HepG2 (cell line): ENCODE data around the gene COL4A3. TPM values are rescaled to one million over a fixed set of nuclear protein-coding genes. Genes with fewer than 3 reads are reported as not detected.

Experiments
- ATAC-seq: fragments of 200-7000 bp; cut with Tn5 transposase; 3 replicates; pipeline ENCODE4 v1.9.1; 2020; ENCODE audit warnings: mild to moderate bottlenecking, moderate library complexity
- BruUV-seq: library from RNA; stranded (reverse); fragments of 400-500 nt; replicated peaks from 2 replicates; lab custom pipeline; 2021; lab: Mats Ljungman, UMichigan
- CTCF ChIA-PET: fragments of 300-600 bp; formaldehyde crosslinking; extraction: SDS; loops from one replicate; lab custom pipeline; 2021; ENCODE audit warnings: low total read pairs, inconsistent platforms, low intra/inter-chr PET ratio; lab: Yijun Ruan, JAX
- POLR2A ChIA-PET: fragments of 350-600 bp; sonication (Branson Sonifier 250); formaldehyde crosslinking; loops from one replicate; lab custom pipeline; 2020; ENCODE audit warnings: antibody characterized with exemption, inconsistent platforms; lab: Yijun Ruan, JAX
- DNase-seq: peaks from one replicate; pipeline ENCODE4 v3.0.0-alpha.2; 2015; ENCODE audit warnings: low spot score
- FAIRE-seq: peaks from 3 replicates; lab custom pipeline; 2011; peaks lifted over from hg19 to GRCh38; lab: Jason Lieb, UNC
- H2AFZ ChIP-seq: one replicate; pipeline ENCODE4 v1.6.1; 2011; ENCODE audit warnings: low read length, inconsistent platforms
- H3K27ac ChIP-seq: fragments of 300-600 bp; 3 replicates; pipeline ENCODE4 v1.8.0; 2011; ENCODE audit warnings: mixed run types, mild to moderate bottlenecking, mixed read lengths, low read length, inconsistent platforms; ENCODE audit not compliant: insufficient read depth; ENCODE audit errors: extremely low read length
- H3K27me3 ChIP-seq, 2 experiments: fragments of 200-600 bp in 1 of 2; 2 replicates in 1 of 2; 3 replicates in 1 of 2; pipeline versions ENCODE4 v1.6.0 to v1.8.0; 2011; ENCODE audit warnings: low read length in 2 of 2, mild to moderate bottlenecking in 2 of 2, moderate library complexity in 2 of 2, inconsistent platforms in 1 of 2; ENCODE audit not compliant: insufficient read depth in 2 of 2, control insufficient read depth in 1 of 2
- H3K36me3 ChIP-seq, 2 experiments: fragments of 200-600 bp in 1 of 2; replicated peaks in 1 of 2; 2 replicates in 1 of 2; 3 replicates in 1 of 2; pipeline versions ENCODE4 v1.5.1 to v1.8.0; 2011; ENCODE audit warnings: low read length in 2 of 2, inconsistent platforms in 1 of 2; ENCODE audit not compliant: insufficient read depth in 2 of 2, control insufficient read depth in 1 of 2
- H3K4me1 ChIP-seq: 2 replicates; pipeline ENCODE4 v1.5.1; 2012; ENCODE audit warnings: low read length, inconsistent platforms; ENCODE audit not compliant: insufficient read depth
- H3K4me2 ChIP-seq: 2 replicates; pipeline ENCODE4 v1.6.0; 2011; ENCODE audit warnings: low read depth, low read length, inconsistent platforms
- H3K4me3 ChIP-seq, 3 experiments: fragments of 200-600 bp in 1 of 3; sonication (generic), shearing (Covaris generic) in 1 of 3; replicated peaks in 1 of 3; 2 replicates each; pipeline ENCODE4 v1.5.1; 2011 to 2016; ENCODE audit warnings: low read length in 3 of 3, inconsistent platforms in 2 of 3, low read depth in 2 of 3, mild to moderate bottlenecking in 2 of 3, control low read depth in 1 of 3, mixed read lengths in 1 of 3; ENCODE audit not compliant: insufficient read depth in 1 of 3
- H3K79me2 ChIP-seq: one replicate; pipeline ENCODE4 v1.6.1; 2011; ENCODE audit warnings: low read length, inconsistent platforms; ENCODE audit not compliant: insufficient read depth
- H3K9ac ChIP-seq: 2 replicates; pipeline ENCODE4 v1.6.0; 2011; ENCODE audit warnings: mild to moderate bottlenecking, low read depth, low read length, inconsistent platforms; ENCODE audit not compliant: insufficient read depth
- H3K9me3 ChIP-seq: 2 replicates; pipeline ENCODE4 v1.5.1; 2012; ENCODE audit warnings: mild to moderate bottlenecking, low read length
- H4K20me1 ChIP-seq: 2 replicates; pipeline ENCODE4 v1.6.0; 2011; ENCODE audit warnings: inconsistent platforms, mild to moderate bottlenecking, low read length, moderate library complexity; ENCODE audit not compliant: insufficient read depth
- MED1 ChIP-seq: sonication (generic); formaldehyde crosslinking; IDR thresholded peaks from 2 replicates; pipeline ENCODE4 v1.4.0; 2020; ENCODE audit warnings: missing genetic modification reagents
- PAX8 ChIP-seq: sonication (generic); formaldehyde crosslinking; IDR thresholded peaks from 2 replicates; pipeline ENCODE4 v1.8.0; 2022; ENCODE audit warnings: mild to moderate bottlenecking, missing genetic modification reagents, borderline replicate concordance
- PRPF4 ChIP-seq: fragments of 200-400 bp; formaldehyde crosslinking; IDR thresholded peaks from 2 replicates; pipeline ENCODE4 v1.6.1; 2016; ENCODE audit warnings: low read length, low read depth; ENCODE audit not compliant: poor library complexity, severe bottlenecking
- ZNF326 ChIP-seq: sonication (generic); formaldehyde crosslinking; IDR thresholded peaks from 2 replicates; pipeline ENCODE4 v1.4.0; 2020; ENCODE audit warnings: missing genetic modification reagents, borderline replicate concordance
- ZSCAN20 ChIP-seq: sonication (generic); formaldehyde crosslinking; IDR thresholded peaks from 2 replicates; pipeline ENCODE4 v1.4.0; 2020; ENCODE audit warnings: missing genetic modification reagents, mild to moderate bottlenecking, borderline replicate concordance
- WGBS: methylation state at CpG from one replicate; pipeline ENCODE4 v1.1.6; 2017; ENCODE audit warnings: low lambda C conversion rate; 5-methylcytosine and 5-hydroxymethylcytosine counted together
- in situ Hi-C: cut with HindIII; loops from 2 replicates; pipeline ENCODE4 v1.10.0; 2017; ENCODE audit warnings: low pct_unique_long_range_greater_than_20kb; ENCODE audit not compliant: extremely low pct_ligation_motif_present
- intact Hi-C: fragments of 100-400 bp; cut with micrococcal nuclease; formaldehyde crosslinking; loops from one replicate; pipeline ENCODE4 v1.10.0; 2022; ENCODE audit not compliant: unreplicated experiment
- polyA plus RNA-seq, 8 experiments: library from polyadenylated mRNA; depleted of rRNA in 3 of 8; stranded (reverse) in 7 of 8; unstranded in 1 of 8; fragments of >200 nt; fragmentation: Illumina TruSeq in 4 of 8; extraction: Trizol in 4 of 8; gene quantifications; 2 replicates each; pipeline versions ENCODE4 v1.2.1 to v1.2.3, GENCODE V29; 2011 to 2016; ENCODE audit warnings: low read depth in 4 of 8, missing spikeins in 1 of 8, mixed read lengths in 1 of 8; ENCODE audit not compliant: insufficient read depth in 1 of 8
- total RNA-seq, 5 experiments: library from RNA; depleted of rRNA; stranded (reverse); fragments of >200 nt; fragmentation: Illumina TruSeq; extraction: Trizol; gene quantifications; 2 replicates each; pipeline ENCODE4 v1.2.3, GENCODE V29; 2016; ENCODE audit warnings: low read depth in 1 of 5
- TF ChIP-seq, protein P1 (sequence below): sonication (generic); formaldehyde crosslinking; conservative IDR thresholded peaks from 2 replicates; pipeline ENCODE4 v1.5.0; 2020; ENCODE audit warnings: missing genetic modification reagents
- TF ChIP-seq, protein P2 (sequence below): sonication (generic); formaldehyde crosslinking; IDR thresholded peaks from 2 replicates; pipeline ENCODE4 v1.4.0; 2020; ENCODE audit warnings: missing genetic modification reagents

Gene COL4A3
- total and polyA plus RNA-seq, 2 of the 13 experiments (the other 11 are each of a cell fraction or from before 2014, with no cell fraction given) = 0.02 TPM; not detected in 1

DNA sequence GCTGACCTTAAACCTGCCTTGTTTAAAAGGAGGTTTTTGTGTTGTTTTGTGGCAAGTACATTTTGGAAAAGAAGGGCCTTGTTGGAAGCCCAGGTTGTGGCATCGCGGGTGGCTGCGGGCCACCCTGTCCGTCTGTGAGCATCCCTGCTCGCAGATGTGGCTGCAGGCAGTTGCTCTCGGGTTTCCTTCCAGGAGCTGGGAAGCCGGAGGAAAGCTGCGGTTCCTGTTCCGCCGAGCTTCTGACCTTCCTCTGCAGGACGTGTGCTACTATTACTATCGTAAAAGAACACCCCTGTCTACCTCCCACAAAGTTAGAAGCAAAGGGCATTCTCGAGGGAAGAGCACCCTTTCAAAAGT is 161.4 kb downstream of the COL4A3 start (continued):
- TF ChIP-seq, protein P1, sequence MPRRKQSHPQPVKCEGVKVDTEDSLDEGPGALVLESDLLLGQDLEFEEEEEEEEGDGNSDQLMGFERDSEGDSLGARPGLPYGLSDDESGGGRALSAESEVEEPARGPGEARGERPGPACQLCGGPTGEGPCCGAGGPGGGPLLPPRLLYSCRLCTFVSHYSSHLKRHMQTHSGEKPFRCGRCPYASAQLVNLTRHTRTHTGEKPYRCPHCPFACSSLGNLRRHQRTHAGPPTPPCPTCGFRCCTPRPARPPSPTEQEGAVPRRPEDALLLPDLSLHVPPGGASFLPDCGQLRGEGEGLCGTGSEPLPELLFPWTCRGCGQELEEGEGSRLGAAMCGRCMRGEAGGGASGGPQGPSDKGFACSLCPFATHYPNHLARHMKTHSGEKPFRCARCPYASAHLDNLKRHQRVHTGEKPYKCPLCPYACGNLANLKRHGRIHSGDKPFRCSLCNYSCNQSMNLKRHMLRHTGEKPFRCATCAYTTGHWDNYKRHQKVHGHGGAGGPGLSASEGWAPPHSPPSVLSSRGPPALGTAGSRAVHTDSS (CRISPR knock-in tag) = no peak
- TF ChIP-seq MED1 (CRISPR knock-in tag) (no peak), ZSCAN20 (CRISPR knock-in tag) (0 out of 2 replicates have a peak, but pooled peaks have one; percentile 9), PAX8 (CRISPR knock-in tag) (0 out of 2 replicates have a peak, but pooled peaks have one; percentile 17)

DNA sequence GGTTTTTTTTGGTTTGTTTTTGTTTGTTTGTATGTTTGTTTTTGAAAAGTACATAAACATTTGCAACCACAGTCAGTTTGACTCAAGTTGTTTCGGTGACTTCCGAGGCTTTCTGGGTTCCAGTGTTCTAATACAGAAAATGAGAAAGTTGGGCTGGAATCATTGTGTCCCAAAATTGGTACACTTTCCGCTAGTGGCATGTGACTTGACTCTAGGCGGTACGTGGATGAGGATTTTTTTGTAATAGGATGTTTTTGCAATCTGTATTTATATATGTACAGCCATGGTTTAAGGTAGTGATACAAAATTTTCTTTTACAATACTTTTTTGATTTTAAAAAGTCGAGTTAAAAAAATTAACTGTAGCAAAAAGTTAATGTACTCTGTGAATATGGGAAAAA is 162.4 kb downstream of the COL4A3 start:
- in situ Hi-C loops = no loop called here
- DNase-seq (no peak), ATAC-seq (no peak), FAIRE-seq (no peak)
- ChIA-PET POLR2A (interaction anchor here (2.7 kb wide), 1 partner anchor 11 kb away, joined by 33 read pairs; no protein-coding TSS in a partner anchor), CTCF (no interaction called here)
- Histone ChIP-seq H3K79me2 (peaks cover 68% of the 10 kb centered on the region), H3K9me3 (peaks cover 14% of the 10 kb centered on the region), H3K4me1 (peaks cover 37% of the 10 kb centered on the region), H3K27ac (no peak overlapping the region), H3K9ac (peak overlapping the region; percentile 95), H4K20me1 (no peaks in the 10 kb centered on the region), H2AFZ (no peak overlapping the region), H3K4me2 (peak overlapping the region; percentile 94), H3K27me3 (no peaks in the 10 kb centered on the region), H3K36me3 (peaks cover 0 to 26% of the 10 kb centered on the region in 2 experiments; a peak in 3 of 5 replicates), H3K4me3 (peak overlapping the region; percentile 14 to 98 (median 94); a peak in 4 of 6 replicates)
- WGBS = 80% methylated on average over 6 of the region's 6 CpGs
- intact Hi-C loops = loop anchor here (2.0 to 5.0 kb wide), 3 partner anchors 14 to 491 kb away; no protein-coding TSS in a partner anchor
- TF ChIP-seq PRPF4 (peak; percentile 58), ZNF326 (no peak)
- TF ChIP-seq, protein P2, sequence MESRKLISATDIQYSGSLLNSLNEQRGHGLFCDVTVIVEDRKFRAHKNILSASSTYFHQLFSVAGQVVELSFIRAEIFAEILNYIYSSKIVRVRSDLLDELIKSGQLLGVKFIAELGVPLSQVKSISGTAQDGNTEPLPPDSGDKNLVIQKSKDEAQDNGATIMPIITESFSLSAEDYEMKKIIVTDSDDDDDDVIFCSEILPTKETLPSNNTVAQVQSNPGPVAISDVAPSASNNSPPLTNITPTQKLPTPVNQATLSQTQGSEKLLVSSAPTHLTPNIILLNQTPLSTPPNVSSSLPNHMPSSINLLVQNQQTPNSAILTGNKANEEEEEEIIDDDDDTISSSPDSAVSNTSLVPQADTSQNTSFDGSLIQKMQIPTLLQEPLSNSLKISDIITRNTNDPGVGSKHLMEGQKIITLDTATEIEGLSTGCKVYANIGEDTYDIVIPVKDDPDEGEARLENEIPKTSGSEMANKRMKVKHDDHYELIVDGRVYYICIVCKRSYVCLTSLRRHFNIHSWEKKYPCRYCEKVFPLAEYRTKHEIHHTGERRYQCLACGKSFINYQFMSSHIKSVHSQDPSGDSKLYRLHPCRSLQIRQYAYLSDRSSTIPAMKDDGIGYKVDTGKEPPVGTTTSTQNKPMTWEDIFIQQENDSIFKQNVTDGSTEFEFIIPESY (CRISPR knock-in tag) = peak; percentile 91
- no TSS peak for BruUV-seq
